Stimulated activated CD8-positive, alpha-beta memory T cell treated with anti-CD3 and anti-CD28 coated beads, Interleukin-15, amount 100 ng/mL, for 1 hour (primary cell): Measurements from ENCODE around the gene PYDC1.
A peak's percentile ranks its signal among the peaks of the same experiment; 100 is the strongest.
"Not testable (repeated sequence)": the region's sequence is repeated elsewhere in the genome, so short reads cannot be mapped to it uniquely, and the experiment has no call there.

Source experiments
- DNase-seq: peaks from one replicate; pipeline ENCODE4 v3.0.0-alpha.2; 2020; ENCODE audit warnings: low read depth

PYDC1 gene

GRCh38 chr16:31195861-31196260 is 21.1 kb downstream of the PYDC1 start:
- DNase-seq = not testable (repeated sequence)

- no peak for DNase-seq
These were observed 22.0 kb downstream of the PYDC1 start for GRCh38 chr16:31194898-31195297.

- DNase-seq = no peak
These were observed 23.1 kb downstream of the PYDC1 start for GRCh38 chr16:31193874-31194273.

- no peak for DNase-seq
These were observed 23.9 kb downstream of the PYDC1 start for GRCh38 chr16:31192856-31193642.

GRCh38 chr16:31191697-31192428 is 25.1 kb downstream of the PYDC1 start:
- no peak for DNase-seq

- no peak for DNase-seq
These were observed 26.0 kb downstream of the PYDC1 start for GRCh38 chr16:31190818-31191444.

- DNase-seq = no peak
These were observed 26.9 kb downstream of the PYDC1 start for GRCh38 chr16:31190061-31190460.

- DNase-seq = no peak
These were observed 27.5 kb downstream of the PYDC1 start for GRCh38 chr16:31189412-31189778.

GRCh38 chr16:31188450-31189411 is 28.2 kb downstream of the PYDC1 start:
- DNase-seq = no peak

- DNase-seq = no peak
These were observed 29.1 kb downstream of the PYDC1 start for GRCh38 chr16:31187808-31188189.

- DNase-seq = no peak
These were observed 29.8 kb downstream of the PYDC1 start for GRCh38 chr16:31186930-31187807.

GRCh38 chr16:31186176-31186575 is 30.8 kb downstream of the PYDC1 start:
- no peak for DNase-seq

GRCh38 chr16:31185339-31185738 is 31.6 kb downstream of the PYDC1 start:
- no peak for DNase-seq

GRCh38 chr16:31184888-31185287 is 32.0 kb downstream of the PYDC1 start:
- DNase-seq = no peak

GRCh38 chr16:31183432-31184428 is 33.2 kb downstream of the PYDC1 start:
- DNase-seq = no peak

- no peak for DNase-seq
These were observed 34.5 kb downstream of the PYDC1 start for GRCh38 chr16:31182391-31182790.

- DNase-seq = no peak
These were observed 35.7 kb downstream of the PYDC1 start for GRCh38 chr16:31181102-31181830.

GRCh38 chr16:31179747-31180459 is 37.0 kb downstream of the PYDC1 start, which contains the start of gene FUS:
Gene FUS (plus strand): TSS chr16:31180139. CDS start chr16:31180215, 76 bp downstream.
- peak; percentile 76 for DNase-seq
